ENCODE data around the gene VPS11. TPM values are rescaled to one million over a fixed set of nuclear protein-coding genes. Genes with fewer than 3 reads are reported as not detected.

VPS11 gene
- total RNA-seq, 1 experiment from 2014 or later, result 20.2 TPM

- H3K27me3 Mint-ChIP-seq (ENCODE audit: low read depth), result no peaks in the 10 kb centered on the region
- peak overlapping the region; percentile 68 for H3K27ac Mint-ChIP-seq
- DNase-seq (ENCODE audit: low spot score) (no peak), ATAC-seq (no peak)
- H3K36me3 Mint-ChIP-seq, result peaks cover 32% of the 10 kb centered on the region
- ChIA-PET CTCF (interaction anchor here (0.9 to 1.3 kb wide), 5 partner anchors 10 to 229 kb away, joined by 3 to 5 read pairs (median 3); no protein-coding TSS in a partner anchor), POLR2A (interaction anchor here (0.5 to 1.3 kb wide), 4 partner anchors 7 to 659 kb away, joined by 3 to 5 read pairs (median 4); partner anchors contain the start of genes HMBS and HYOU1)
- no peaks in the 10 kb centered on the region for H3K9me3 Mint-ChIP-seq
- no peak for TF ChIP-seq SOX15 (CRISPR knock-in tag; IDR thresholded peaks at IDR 0.05)
- TF ChIP-seq CBFB (CRISPR knock-in tag; IDR thresholded peaks at IDR 0.05; ENCODE audit: low read depth), result no peak
- TF ChIP-seq, protein P1, sequence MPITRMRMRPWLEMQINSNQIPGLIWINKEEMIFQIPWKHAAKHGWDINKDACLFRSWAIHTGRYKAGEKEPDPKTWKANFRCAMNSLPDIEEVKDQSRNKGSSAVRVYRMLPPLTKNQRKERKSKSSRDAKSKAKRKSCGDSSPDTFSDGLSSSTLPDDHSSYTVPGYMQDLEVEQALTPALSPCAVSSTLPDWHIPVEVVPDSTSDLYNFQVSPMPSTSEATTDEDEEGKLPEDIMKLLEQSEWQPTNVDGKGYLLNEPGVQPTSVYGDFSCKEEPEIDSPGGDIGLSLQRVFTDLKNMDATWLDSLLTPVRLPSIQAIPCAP (CRISPR knock-in tag; IDR thresholded peaks at IDR 0.05), result 0 out of 2 replicates have a peak, but pooled peaks have one; percentile 45
- peak overlapping the region; percentile 94 for H3K4me3 Mint-ChIP-seq
- peaks cover 23% of the 10 kb centered on the region for H3K4me1 Mint-ChIP-seq
Measured at GRCh38 chr11:119091966-119092879, 24.6 kb downstream of the VPS11 start.

DNA sequence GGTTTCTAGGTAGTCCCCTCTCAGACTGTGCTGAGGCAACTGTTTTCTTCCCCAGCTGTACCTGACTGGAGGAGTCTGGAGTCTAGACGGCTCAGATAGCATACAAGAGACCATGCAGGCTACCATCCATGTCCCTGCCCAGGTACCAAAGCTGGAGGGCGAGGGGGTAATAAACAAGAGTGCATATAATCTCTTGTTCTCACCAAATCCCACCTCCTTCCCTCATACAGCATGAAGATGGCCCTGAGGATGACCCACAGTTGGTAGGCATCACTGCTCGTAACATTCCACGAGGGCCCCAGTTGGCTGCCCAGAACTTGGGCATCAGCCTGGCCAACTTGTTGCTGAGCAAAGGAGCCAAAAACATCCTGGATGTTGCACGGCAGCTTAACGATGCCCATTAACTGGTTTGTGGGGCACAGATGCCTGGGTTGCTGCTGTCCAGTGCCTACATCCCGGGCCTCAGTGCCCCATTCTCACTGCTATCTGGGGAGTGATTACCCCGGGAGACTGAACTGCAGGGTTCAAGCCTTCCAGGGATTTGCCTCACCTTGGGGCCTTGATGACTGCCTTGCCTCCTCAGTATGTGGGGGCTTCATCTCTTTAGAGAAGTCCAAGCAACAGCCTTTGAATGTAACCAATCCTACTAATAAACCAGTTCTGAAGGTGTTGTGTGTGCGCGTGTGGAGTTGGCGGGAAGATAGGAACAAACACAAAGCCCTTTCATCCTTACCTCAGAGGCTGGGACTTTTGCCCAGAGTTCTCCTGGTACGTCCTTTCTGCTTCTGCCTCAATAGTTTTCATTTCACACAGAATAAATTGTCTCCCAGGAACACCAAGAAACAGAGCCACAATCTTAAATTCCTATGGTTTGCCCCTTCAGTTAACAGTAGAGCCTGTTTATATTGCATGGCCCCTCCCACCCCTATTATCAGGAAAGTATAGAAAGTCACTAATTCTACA is 25.5 kb downstream of the VPS11 start:
- H3K27me3 Mint-ChIP-seq (ENCODE audit: low read depth), result no peaks in the 10 kb centered on the region

More for the DNA sequence above, 25.5 kb downstream of the VPS11 start:
- DNase-seq (ENCODE audit: low spot score) (no peak), ATAC-seq (no peak)
- peaks cover 41% of the 10 kb centered on the region for H3K36me3 Mint-ChIP-seq
- peaks cover 23% of the 10 kb centered on the region for H3K4me1 Mint-ChIP-seq
- CTCF ChIA-PET, result interaction anchor here (0.9 to 1.0 kb wide), 2 partner anchors 13 to 18 kb away, joined by 3 read pairs; no protein-coding TSS in a partner anchor
- peak overlapping the region; percentile 79 for H3K27ac Mint-ChIP-seq
- H3K4me3 Mint-ChIP-seq, result peak overlapping the region; percentile 94
- POLR2A ChIA-PET, result interaction anchor here (0.5 to 2.2 kb wide), 4 partner anchors 8 to 79 kb away, joined by 3 to 10 read pairs (median 5); partner anchors contain the start of genes HMBS and HYOU1
- H3K9me3 Mint-ChIP-seq, result no peaks in the 10 kb centered on the region
- TF ChIP-seq MLX (CRISPR knock-in tag; IDR thresholded peaks at IDR 0.05), result 0 out of 2 replicates have a peak, but pooled peaks have one; percentile 38
- TF ChIP-seq, protein P2, sequence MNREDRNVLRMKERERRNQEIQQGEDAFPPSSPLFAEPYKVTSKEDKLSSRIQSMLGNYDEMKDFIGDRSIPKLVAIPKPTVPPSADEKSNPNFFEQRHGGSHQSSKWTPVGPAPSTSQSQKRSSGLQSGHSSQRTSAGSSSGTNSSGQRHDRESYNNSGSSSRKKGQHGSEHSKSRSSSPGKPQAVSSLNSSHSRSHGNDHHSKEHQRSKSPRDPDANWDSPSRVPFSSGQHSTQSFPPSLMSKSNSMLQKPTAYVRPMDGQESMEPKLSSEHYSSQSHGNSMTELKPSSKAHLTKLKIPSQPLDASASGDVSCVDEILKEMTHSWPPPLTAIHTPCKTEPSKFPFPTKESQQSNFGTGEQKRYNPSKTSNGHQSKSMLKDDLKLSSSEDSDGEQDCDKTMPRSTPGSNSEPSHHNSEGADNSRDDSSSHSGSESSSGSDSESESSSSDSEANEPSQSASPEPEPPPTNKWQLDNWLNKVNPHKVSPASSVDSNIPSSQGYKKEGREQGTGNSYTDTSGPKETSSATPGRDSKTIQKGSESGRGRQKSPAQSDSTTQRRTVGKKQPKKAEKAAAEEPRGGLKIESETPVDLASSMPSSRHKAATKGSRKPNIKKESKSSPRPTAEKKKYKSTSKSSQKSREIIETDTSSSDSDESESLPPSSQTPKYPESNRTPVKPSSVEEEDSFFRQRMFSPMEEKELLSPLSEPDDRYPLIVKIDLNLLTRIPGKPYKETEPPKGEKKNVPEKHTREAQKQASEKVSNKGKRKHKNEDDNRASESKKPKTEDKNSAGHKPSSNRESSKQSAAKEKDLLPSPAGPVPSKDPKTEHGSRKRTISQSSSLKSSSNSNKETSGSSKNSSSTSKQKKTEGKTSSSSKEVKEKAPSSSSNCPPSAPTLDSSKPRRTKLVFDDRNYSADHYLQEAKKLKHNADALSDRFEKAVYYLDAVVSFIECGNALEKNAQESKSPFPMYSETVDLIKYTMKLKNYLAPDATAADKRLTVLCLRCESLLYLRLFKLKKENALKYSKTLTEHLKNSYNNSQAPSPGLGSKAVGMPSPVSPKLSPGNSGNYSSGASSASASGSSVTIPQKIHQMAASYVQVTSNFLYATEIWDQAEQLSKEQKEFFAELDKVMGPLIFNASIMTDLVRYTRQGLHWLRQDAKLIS (CRISPR knock-in tag; IDR thresholded peaks at IDR 0.05; ENCODE audit: borderline replicate concordance), result 0 out of 2 replicates have a peak, but pooled peaks have one; percentile 26
- TF ChIP-seq EMX1 (CRISPR knock-in tag; IDR thresholded peaks at IDR 0.05), result peak; percentile 18; the same call in 1 of the 2 replicates
- TF ChIP-seq TEAD1 (CRISPR knock-in tag; IDR thresholded peaks at IDR 0.05), result no peak
- no peak for TF ChIP-seq ZNF416 (CRISPR knock-in tag; IDR thresholded peaks at IDR 0.05)
- TF ChIP-seq ELF4 (CRISPR knock-in tag; IDR thresholded peaks at IDR 0.05; ENCODE audit: low read depth), result no peak
- TF ChIP-seq, protein P1 (CRISPR knock-in tag; IDR thresholded peaks at IDR 0.05), result no peak

Measured in WTC11 (cell line).